HG02943 (cell line): ENCODE data around the gene KRTAP4-11.
"Not testable (repeated sequence)": the region's sequence is repeated elsewhere in the genome, so short reads cannot be mapped to it uniquely, and the experiment has no call there.

Source experiments
- ATAC-seq: cut with Tn5 transposase; IDR thresholded peaks from one replicate; pipeline ENCODE4 v1.9.1; 2021; ENCODE audit warnings: mild to moderate bottlenecking, low read depth, moderate library complexity; ENCODE audit not compliant: unreplicated experiment

The KRTAP4-11 gene

DNA sequence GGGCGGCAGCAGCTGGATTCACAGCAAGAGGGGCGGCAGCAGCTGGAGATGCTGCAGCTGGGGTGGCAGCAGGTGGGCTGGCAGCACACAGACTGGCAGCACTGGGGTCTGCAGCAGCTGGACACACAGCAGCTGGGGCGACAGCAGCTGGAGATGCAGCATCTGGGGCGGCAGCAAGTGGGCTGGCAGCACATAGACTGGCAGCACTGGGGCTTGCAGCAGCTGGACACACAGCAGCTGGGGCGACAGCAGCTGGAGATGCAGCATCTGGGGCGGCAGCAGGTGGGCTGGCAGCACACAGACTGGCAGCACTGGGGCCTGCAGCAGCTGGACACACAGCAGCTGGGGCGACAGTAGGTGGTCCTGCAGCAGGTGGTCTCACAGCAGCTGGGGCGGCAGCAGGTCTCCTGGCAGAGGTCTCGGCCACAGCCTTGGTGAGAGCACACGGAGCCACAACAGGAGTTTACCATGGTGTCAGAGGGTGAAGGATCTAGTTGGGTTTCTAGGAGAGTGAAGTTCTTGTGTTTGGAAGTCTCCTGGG, at the start of gene KRTAP4-11:
Gene KRTAP4-11 (minus strand): TSS at position 528 of the 541 bp plus-strand sequence. CDS start 58 bp downstream, at position 470.
- ATAC-seq, result not testable (repeated sequence)

DNA sequence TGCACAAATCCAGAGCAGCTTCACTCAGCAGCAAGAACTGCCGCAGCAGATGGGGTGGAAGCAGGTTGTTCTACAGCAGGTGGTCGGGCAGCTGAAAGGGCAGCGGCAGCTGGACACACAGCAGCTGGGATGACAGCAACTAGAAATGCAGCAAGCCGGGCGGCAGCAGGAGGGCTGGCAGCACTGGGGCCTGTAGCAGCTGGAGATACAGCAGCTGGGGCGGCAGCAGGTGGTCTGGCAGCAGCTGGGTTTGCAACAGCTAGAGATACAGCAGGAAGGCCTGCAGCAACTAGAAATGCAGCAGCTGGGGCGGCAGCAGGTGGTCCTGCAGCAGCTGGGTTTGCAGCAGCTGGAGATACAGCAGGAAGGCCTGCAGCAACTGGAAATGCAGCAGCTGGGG, 49.4 kb upstream of the KRTAP4-11 start:
- ATAC-seq, result no peak

DNA sequence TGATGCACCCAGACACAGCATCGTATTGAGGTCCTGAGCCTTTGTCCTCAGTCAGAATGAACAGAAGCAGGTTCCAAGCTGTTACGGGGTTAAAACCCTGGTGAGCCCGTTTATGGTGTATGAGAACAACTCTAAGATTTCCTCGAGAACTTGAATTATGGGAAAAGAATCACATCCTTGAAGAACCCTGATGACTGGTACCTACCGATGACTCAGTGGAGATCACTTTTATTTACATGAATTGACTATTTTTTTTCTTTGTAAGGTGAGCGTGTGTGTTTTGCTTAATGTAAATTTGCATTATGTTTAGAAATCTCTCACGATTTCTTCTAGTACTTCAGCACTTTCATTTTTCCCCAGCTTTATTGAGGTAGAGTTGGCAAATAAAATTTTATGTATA, 45.7 kb upstream of the KRTAP4-11 start:
- no peak for ATAC-seq

DNA sequence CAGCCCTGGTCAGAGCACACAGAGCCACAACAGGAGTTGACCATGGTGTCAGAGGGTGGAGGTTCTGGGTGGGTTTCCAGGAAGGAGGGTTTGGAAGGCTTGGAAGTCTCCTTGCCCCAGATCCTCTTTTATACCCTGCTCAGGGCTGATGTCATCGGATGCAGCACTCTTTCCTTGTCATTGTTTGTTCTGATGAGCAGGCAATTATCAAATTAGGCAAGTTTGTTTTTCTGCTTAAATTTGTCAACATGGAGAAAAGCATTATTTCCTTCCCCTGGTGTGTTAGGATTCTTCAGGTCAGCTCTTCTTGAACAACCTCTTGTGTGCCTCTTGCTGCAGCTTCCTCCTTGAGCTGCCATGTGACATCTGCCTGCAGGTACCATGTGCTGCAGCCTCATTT, 42.5 kb upstream of the KRTAP4-11 start, which contains the start of gene KRTAP4-4:
Gene KRTAP4-4 (minus strand): TSS at position 101 of the 400 bp plus-strand sequence. CDS start 57 bp downstream, at position 44.
- ATAC-seq, result no peak

DNA sequence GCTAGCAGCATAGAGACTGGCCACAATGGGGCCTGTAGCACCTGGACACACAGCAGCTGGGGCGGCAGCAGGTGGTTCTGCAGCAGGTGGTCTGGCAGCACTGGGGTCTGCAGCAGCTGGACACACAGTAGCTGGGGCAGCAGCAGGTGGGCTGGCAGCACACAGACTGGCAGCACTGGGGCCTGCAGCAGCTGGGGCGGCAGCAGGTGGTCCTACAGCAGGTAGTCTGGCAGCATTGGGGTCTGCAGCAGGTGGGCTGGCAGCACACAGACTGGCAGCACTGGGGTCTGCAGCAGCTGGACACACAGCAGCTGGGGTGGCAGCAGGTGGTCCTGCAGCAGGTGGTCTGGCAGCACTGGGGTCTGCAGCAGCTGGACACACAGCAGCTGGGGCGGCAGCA, 42.0 kb upstream of the KRTAP4-11 start:
- ATAC-seq, result not testable (repeated sequence)

DNA sequence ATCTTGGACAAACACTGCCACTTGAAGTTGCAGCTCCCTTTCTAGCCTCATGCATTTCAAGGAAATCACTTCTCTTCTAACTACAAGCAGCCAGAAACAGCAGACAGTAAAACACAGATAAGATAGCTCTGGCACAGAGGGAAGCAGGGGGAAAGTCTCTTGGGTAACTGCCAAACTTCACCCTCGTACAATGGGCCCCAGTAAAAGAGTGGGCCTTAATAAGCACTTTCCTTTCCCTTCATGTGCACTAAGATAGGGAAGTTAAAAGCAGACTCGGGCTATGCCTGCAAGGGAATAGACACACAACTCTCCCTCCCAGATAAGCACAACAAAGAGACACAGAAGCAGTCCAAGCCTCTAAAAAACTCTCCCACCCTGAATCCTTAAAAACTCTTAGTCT, 35.7 kb upstream of the KRTAP4-11 start:
- ATAC-seq, result no peak

DNA sequence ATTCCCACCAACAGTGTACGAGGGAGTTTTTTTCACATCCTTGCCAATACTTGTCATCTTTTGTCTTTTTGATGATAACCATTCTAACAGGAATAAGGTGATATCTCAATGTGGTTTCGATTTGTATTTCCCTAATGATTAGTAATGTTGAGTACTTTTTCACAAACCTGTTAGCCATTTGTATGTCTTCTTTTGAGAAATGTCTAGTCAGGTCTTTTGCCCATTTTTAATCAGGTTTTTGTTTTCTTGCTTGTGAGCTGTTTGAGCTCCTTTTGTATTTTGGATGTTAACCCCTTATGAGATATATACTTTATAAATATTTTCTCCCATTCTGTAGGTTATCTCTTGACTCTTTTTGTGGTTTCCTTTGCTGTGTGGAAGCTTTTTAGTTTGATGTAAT, 33.4 kb upstream of the KRTAP4-11 start:
- ATAC-seq, result no peak

DNA sequence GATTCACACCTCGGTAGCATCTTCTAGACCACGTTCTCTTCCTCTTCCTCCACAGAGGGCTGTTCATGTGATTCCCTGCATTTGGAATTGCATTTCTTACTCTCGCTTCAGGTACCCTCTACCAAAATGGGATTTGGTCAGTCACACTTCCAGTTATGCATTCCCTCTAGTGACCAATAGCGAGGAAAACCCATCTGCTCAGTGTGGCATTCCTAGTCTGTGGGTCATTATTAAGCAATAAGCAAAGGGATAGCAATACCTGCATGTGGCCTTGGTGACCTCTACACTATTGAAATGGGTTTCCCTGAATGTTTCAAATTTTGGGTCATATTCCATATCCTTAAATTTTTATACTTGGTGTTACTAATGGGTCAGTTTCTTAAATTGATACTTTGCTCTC, 31.9 kb upstream of the KRTAP4-11 start:
- ATAC-seq, result no peak

DNA sequence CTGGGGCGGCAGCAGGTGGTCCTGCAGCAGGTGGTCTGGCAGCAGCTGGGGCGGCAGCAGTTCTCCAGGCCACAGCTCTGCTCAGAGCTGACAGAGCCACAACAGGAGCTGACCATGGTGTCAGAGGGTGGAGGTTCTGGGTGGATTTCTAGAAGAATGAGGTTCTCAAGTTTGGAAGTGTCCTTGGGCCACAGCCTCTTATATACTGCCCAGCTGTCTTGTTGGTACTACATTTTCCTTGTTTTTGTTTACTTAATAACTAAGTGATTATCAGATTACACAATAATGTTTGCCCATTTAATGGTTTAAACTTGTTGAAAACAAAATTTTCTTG, 31.4 kb upstream of the KRTAP4-11 start, which contains the start of gene KRTAP4-5:
Gene KRTAP4-5 (minus strand): TSS at position 174 of the 334 bp plus-strand sequence. CDS start 58 bp downstream, at position 116.
- ATAC-seq, result no peak

DNA sequence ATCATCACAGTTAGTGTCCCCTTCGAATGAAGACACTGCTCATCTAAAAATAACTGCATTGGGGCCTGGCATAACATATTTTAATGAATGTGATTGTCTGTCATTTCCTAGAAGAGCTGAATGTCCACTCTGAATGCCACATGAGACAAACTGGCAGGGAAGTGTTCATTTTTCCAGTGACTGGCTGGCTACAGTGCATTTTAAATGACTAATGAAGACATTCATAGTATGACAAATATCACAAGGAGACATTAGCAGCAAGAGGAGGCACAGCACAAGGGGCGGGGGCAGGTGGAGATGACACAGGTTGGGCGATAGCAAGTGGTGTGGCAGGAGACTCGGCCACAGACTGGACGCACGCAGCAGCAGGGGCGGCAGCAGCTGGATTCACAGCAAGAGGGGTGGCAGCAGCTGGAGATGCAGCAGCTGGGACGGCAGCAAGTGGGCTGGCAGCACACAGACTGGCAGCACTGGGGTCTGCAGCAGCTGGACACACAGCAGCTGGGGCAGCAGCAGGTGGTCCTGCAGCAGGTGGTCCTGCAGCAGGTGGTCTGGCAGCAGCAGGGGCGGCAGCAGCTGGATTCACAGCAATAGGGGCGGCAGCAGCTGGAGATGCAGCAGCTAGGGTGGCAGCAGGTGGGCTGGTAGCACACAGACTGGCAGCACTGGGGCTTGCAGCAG, 30.9 kb upstream of the KRTAP4-11 start:
- not testable (repeated sequence) for ATAC-seq

DNA sequence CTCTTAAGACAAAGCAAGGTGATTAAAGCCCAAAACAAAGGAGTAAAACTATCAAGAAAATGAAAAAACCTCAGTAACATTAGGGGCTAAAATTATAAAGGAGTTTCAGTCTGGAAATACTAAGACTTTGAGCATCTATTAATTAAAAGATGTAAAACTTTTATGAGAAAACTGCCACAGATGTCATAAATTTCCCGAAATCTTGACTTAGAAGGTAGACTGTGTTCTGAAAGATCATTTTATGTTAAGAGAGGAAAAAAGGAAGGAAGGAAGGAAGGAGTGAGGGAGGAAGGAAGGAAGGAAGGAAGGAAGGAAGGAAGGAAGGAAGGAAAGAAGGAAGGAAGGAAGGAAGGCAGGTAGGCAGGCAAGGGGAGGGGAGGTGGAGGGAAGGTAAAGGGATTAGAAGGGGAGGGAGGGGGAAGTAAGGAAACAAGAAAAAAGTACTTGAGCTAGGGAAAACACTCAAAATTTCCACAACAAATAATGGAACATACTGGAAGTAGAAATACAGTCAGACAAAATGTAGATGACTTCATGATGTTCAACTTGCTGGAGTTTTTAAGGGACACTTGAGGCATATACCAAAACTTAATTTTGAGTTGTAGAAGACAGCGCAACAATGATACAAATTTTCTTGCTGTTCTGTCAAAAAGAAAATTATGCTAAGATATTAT, 29.5 kb upstream of the KRTAP4-11 start:
- ATAC-seq, result no peak

DNA sequence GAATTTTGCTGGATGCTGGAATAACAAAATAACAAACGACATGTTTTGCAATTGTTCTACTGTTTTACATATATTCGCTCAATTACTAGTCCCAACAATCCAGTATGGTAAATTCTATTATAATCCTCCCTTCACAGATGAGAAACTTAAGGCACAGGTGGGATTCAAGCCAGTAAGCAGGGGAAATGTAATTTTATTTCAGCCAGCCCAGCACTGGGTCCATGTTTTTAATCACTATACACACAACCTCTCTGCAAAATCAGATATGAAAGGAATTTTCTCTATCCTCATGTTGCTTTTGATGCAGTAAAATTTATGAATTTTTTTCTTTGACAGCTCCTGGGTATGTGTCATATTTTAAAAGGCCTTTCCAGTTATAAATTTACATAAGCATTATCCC, 27.1 kb upstream of the KRTAP4-11 start:
- ATAC-seq, result no peak

DNA sequence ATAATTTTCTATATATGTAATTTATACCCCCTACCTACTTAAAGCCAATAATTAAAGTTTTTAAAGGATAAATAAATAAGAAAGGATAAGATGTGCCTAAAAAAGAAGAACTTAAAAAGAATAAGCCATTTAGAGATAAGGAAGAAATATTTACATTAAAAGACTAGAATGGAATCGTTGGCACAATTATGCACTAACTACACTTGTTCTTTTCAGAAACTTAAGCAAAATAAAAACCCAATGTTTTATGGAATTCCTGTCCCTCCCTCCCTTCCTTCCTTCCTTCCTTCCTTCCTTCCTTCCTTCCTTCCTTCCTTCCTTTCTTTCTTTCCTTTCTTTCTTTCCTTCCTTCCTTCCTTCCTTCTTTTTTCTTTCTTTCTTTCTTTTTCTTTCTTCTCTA, 26.7 kb upstream of the KRTAP4-11 start:
- no peak for ATAC-seq

DNA sequence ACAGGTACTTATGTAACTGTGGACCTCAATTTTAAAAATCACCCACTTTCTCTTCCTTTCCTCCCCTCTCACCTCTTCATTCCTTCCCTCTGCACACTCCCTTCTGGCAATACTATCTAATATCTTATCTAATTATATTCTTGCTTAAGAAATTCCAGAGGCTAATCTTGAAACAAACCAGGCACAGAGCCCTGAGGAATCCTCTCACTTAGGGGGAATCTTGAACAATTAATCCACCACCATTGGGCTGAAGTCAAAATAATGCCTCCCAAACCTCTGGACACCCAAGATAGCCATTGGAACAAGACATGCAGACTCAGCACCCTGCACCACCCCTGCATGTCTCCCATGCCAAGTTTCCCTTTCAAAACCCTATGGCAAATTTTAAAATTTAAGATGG, 23.2 kb upstream of the KRTAP4-11 start:
- no peak for ATAC-seq

DNA sequence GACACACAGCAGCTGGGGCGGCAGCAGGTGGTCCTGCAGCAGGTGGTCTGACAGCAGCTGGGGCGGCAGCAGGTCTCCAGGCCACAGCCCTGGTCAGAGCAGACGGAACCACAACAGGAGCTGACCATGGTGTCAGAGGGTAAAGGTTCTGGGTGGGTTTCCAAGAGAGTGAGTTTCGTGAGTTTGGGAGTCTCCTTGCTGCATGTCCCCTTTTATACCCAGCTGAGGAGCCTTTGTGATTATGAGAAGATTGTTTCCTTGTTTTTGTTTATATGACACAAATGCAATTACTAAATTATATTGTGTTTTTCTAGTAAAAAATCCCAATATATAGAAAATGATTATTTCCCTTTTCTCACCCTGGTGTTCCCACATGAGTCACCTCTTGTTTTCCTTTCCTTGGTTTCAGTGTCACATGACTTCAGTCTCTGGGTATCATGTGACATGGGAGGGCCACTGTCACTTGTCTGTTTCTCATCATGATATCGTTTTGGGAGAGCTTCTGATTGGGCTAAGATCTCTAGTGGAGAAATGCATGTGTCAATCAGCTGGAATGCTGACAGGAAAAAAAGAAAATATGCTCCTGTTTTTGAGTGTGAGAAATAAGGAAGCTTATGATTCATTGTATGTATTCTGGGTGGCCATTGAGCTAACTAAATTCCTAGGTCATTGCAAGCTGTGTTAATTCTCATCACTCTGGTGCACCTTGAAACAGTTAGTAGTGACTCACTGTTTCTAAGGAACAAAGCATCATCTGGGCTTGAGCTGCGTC, 22.4 kb upstream of the KRTAP4-11 start, which contains the start of gene KRTAP4-6:
Gene KRTAP4-6 (minus strand): TSS at position 185 of the 772 bp plus-strand sequence. CDS start 57 bp downstream, at position 128.
- no peak for ATAC-seq

DNA sequence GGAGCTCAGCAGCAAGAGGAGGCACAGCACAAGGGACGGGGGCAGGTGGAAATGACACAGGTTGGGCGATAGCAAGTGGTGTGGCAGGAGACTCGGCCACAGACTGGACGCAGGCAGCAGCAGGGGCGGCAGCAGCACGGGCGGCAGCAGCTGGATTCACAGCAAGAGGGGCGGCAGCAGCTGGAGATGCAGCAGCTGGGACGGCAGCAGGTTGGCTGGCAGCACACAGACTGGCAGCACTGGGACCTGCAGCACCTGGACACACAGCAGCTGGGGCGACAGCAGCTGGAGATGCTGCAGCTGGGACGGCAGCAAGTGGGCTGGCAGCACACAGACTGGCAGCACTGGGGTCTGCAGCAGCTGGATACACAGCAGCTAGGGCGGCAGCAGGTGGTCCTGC, 21.7 kb upstream of the KRTAP4-11 start:
- ATAC-seq, result not testable (repeated sequence)

DNA sequence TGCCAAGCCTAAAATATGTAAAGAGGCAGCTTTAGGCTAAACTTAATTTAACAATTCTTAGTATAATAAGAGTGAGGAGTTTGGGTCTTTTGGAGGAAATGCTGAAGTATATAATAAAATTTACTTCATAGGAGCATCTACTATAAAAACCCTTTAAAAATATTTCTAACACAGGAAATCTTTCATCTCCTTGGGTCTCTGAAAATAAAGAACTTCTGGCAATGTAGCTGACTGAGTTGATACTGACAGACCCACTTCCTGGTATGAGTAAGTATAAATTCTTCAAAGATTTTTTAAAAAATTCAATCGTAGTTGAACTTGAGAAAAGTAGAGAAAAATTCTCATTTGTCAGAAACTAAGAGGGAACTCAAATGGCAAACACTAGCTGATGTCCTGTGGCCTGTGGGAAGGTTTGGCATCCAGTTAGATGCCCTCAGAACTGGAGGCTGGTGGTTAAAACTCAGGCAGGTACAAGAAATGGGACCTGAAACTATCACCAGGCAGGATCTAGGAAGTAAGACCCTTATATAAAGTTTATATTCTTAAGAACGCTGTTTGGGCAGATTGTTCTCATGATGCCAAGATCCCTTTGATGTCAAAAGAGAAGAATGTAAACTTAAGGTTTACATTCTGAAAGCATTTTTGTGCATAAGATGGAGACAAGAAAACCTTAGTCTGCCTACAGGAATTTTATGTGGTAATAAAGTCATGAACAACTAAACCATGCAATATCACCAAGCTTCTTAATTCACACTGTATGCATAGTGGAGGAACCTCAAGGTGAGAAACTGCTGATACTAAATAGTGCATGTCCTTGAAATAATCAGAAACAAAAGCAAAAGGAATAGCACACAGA, 15.9 kb upstream of the KRTAP4-11 start:
- ATAC-seq, result no peak

DNA sequence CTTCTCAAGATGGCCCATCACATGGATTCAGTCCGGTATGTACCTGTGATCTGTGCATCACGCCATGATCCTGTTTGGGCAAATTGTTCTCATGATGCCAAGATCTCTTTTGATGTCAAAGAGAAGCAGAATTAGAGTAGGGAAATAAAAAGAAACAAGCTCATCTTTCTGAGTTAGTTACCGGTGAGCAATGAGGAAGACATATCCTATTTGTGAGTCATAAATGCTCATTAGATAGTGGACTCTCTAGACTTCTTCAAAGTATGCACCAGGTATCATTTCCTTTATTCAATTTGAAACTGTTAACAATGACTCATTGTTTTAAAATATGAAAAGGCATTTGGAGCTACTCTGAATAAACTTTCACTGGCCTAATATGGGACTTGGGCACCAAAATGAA, 13.8 kb upstream of the KRTAP4-11 start:
- no peak for ATAC-seq

DNA sequence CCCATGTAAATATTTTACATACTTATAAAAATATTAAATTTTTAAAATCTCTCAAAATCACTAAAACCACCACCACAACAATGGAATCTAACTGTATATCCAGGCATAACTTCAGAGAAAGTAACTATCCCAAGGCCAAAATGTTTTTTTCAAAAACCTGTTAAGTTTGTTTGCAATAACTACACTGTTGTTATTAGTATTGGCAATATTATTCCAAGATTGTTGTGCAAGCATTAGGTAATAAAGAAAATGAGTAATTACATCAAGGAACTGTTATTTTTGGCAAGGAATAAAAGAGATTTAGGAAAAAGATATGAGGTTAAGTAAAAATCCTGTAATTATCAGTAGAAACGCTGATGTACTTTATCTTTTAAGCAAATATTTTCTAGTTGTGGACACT, 9.2 kb upstream of the KRTAP4-11 start:
- no peak for ATAC-seq

DNA sequence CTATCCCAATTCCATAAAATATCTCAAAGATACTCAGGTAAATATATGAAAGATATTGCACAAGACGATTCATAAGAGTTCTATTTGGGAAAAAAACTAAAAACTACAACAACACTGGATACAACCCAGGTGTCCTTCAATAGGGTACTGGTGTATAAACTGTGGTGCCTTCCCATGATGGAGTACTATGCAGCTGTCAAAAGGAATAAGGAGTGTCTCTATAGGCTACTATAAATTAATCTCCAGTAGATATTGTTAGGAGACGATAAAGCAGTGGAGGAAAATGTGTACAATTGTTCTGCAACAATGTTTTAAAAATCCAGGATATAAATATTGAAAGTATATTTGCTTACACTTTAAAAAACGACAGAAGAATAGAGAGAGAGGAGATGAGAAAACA, 8.2 kb upstream of the KRTAP4-11 start:
- no peak for ATAC-seq
